ENCODE data around the gene ALPP. TPM values are rescaled to one million over a fixed set of nuclear protein-coding genes. Genes with fewer than 3 reads are reported as not detected.
"Not testable (repeated sequence)": the region's sequence is repeated elsewhere in the genome, so short reads cannot be mapped to it uniquely, and the experiment has no call there.

Gene ALPP
- total and polyA plus RNA-seq, 9 donors, result 0.09 to 0.30 TPM; not detected in 7

DNA sequence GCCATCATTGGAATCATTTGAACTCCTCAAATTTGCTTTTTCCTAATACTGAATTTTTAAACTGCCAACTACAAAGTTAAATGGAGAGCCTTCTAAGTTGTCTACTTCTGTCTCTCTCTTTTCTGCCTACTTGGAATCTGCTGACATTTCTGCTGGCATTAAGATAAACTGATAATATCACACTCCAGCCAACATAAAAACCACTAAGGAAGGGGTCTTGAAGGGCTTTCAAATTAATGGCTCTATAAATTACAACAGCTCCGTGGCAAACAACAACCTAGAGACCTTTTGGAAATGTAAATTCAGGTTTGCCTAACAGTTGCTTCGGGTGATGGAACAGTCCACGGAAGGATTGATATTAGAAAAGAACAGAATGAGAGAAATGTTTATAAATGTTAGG is 12.1 kb downstream of the ALPP start:
- H3K27me3 ChIP-seq (ENCODE audit: control insufficient read depth, insufficient read depth, low read length), result peaks cover 77% of the 10 kb centered on the region
- WGBS (ENCODE audit: insufficient coverage), result 38% methylated on average over 2 of the region's 3 CpGs

DNA sequence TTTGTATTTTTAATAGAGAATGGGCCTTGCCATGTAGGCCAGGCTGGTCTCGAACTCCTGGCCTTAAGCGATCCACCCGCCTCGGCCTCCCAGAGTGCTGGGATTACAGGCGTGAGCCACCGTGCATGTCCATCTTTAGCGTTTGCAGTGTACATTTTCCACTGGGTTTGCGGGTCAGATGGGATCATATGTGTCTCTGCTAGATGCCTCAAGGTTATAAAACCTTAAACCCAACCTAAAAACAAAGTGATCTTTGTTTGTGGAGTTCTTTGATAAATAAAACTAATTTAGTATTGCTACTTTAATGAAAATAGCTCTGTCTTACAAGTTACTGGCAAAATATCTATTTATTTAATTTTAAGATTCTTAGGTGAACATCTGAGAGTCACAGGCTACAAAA is 15.0 kb downstream of the ALPP start:
- Histone ChIP-seq H3K4me1 (ENCODE audit: control insufficient read depth, insufficient read depth, low read length) (peaks cover under 1% of the 10 kb centered on the region), H3K36me3 (ENCODE audit: control insufficient read depth, insufficient read depth, low read length) (no peaks in the 10 kb centered on the region), H3K4me3 (ENCODE audit: low read length) (no peak overlapping the region), H3K27ac (ENCODE audit: low read length) (no peak overlapping the region), H3K9me3 (replicated peaks; ENCODE audit: control insufficient read depth, low read depth, low read length) (no peaks in the 10 kb centered on the region), H3K27me3 (ENCODE audit: control insufficient read depth, insufficient read depth, low read length) (peaks cover 53% of the 10 kb centered on the region)
- DNase-seq, result no peak
- 84% methylated on average over 7 of the region's 8 CpGs for WGBS (ENCODE audit: insufficient coverage)

More for the DNA sequence above, 12.1 kb downstream of the ALPP start:
- Histone ChIP-seq H3K4me3 (ENCODE audit: low read length) (no peak overlapping the region), H3K4me1 (ENCODE audit: control insufficient read depth, insufficient read depth, low read length) (peaks cover 18% of the 10 kb centered on the region), H3K27ac (ENCODE audit: low read length) (no peak overlapping the region), H3K36me3 (ENCODE audit: control insufficient read depth, insufficient read depth, low read length) (no peaks in the 10 kb centered on the region), H3K9me3 (replicated peaks; ENCODE audit: control insufficient read depth, low read depth, low read length) (no peaks in the 10 kb centered on the region)
- DNase-seq, result no peak

DNA sequence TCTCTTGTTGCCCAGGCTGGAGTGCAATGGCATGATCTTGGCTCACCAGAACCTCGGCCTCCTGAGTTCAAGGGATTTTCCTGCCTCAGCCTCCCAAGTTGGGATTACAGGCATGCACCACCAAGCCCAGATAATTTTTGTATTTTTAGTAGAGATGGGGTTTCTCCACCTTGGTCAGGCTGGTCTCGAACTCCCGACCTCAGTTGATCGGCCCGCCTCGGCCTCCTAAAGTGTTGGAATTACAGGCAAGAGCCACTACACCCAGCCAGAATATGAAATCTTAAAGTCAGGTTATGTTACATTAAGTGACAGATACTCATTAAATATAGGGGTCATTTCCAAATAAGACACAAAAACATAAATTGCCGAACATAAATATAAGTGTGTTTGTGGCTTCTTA is 15.9 kb downstream of the ALPP start:
- not testable (repeated sequence) for H3K4me1 ChIP-seq (ENCODE audit: control insufficient read depth, insufficient read depth, low read length); H3K27ac ChIP-seq (ENCODE audit: low read length); H3K4me3 ChIP-seq (ENCODE audit: low read length); H3K36me3 ChIP-seq (ENCODE audit: control insufficient read depth, insufficient read depth, low read length); H3K9me3 ChIP-seq (replicated peaks; ENCODE audit: control insufficient read depth, low read depth, low read length); DNase-seq
- no CpG with 5 or more reads among the region's 7 CpGs for WGBS (ENCODE audit: insufficient coverage)
- peaks cover 48% of the 10 kb centered on the region for H3K27me3 ChIP-seq (ENCODE audit: control insufficient read depth, insufficient read depth, low read length)

DNA sequence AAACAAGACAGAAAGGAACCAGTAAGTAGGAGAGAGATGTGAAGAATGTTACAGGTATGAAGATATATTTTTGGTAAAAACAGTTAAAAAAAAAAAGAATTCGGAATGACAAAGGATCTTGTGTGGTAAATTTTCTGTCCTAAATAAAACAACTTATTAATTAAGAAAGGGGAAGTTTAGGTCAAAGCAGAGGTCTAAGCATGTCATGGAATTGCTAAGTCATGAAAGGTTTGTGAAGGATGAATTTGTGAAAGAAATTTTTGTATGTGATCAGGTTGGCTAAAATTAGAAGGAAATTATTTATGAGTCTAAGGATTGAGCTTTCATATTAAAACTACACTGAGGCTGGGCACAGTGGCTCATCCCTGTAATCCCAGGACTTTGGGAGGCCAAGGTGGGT is 17.0 kb downstream of the ALPP start:
- Histone ChIP-seq H3K27ac (ENCODE audit: low read length) (no peak overlapping the region), H3K9me3 (replicated peaks; ENCODE audit: control insufficient read depth, low read depth, low read length) (no peaks in the 10 kb centered on the region), H3K4me1 (ENCODE audit: control insufficient read depth, insufficient read depth, low read length) (no peaks in the 10 kb centered on the region), H3K4me3 (ENCODE audit: low read length) (no peak overlapping the region), H3K36me3 (ENCODE audit: control insufficient read depth, insufficient read depth, low read length) (no peaks in the 10 kb centered on the region), H3K27me3 (ENCODE audit: control insufficient read depth, insufficient read depth, low read length) (peaks cover 41% of the 10 kb centered on the region)
- DNase-seq, result no peak
- WGBS (ENCODE audit: insufficient coverage), result no CpG with 5 or more reads among the region's 1 CpG

DNA sequence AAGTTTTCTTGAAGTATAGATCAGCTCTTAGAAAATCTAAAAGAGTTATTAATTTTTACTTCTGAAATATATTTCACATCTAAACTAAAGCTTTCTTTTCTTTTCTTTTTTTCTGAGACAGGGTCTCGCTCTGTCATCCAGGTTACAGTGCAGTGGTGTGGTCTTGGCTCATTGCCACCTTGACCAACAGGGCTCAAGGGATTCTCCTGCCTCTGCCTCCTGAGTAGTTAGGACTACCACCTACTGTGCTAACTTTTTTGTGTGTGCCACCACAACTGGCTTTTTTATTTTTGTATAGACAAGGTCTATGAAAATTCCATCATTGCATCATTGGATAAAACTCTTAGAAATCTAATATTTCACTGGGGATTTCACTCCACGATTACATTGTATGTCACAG is 18.1 kb downstream of the ALPP start:
- WGBS (ENCODE audit: insufficient coverage), result no CpG with 5 or more reads among the region's 2 CpGs
- no peaks in the 10 kb centered on the region for H3K4me1 ChIP-seq (ENCODE audit: control insufficient read depth, insufficient read depth, low read length)
- H3K27me3 ChIP-seq (ENCODE audit: control insufficient read depth, insufficient read depth, low read length), result peaks cover 34% of the 10 kb centered on the region
- no peaks in the 10 kb centered on the region for H3K36me3 ChIP-seq (ENCODE audit: control insufficient read depth, insufficient read depth, low read length)
- no peak for DNase-seq
- no peaks in the 10 kb centered on the region for H3K9me3 ChIP-seq (replicated peaks; ENCODE audit: control insufficient read depth, low read depth, low read length)
- no peak overlapping the region for H3K4me3 ChIP-seq (ENCODE audit: low read length)
- H3K27ac ChIP-seq (ENCODE audit: low read length), result no peak overlapping the region

DNA sequence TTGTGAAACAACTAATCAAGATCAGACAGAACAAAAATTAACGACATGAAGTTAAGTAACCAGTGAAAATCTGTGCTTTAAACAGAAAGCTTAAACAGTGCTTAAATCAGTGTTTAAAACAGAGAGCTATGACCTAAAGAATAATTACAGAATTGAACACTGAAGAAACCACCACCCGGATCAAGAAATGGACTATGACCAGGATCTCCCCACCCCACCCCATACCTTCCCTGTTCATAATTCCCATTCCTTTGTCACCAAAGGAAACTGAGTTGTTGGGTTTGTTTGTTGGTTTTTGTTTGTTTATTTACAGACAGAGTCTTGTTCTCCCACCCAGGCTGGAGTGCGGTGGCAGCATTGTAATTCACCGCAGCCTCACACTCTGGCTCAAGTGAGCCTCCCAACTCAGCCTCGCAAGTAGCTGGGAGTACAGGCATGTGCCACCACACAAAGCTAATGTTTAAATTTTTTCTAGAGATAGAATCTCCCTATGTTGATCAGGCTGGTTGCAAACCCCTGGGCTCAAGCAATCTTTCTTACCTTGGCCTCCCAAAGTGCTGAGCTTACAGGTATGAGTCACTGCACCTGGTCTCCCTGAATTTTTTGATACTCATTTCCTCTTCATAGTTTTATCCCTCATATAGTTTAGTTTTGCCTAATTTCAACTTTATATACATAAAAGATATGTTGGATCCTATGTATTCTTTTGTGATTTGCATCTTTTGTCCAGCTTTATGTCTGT is 19.9 kb downstream of the ALPP start:
- H3K27ac ChIP-seq (ENCODE audit: low read length), result no peak overlapping the region
- H3K4me1 ChIP-seq (ENCODE audit: control insufficient read depth, insufficient read depth, low read length), result no peaks in the 10 kb centered on the region
- peaks cover 23% of the 10 kb centered on the region for H3K27me3 ChIP-seq (ENCODE audit: control insufficient read depth, insufficient read depth, low read length)
- no peak for DNase-seq
- H3K4me3 ChIP-seq (ENCODE audit: low read length), result no peak overlapping the region
- H3K36me3 ChIP-seq (ENCODE audit: control insufficient read depth, insufficient read depth, low read length), result no peaks in the 10 kb centered on the region
- no peaks in the 10 kb centered on the region for H3K9me3 ChIP-seq (replicated peaks; ENCODE audit: control insufficient read depth, low read depth, low read length)
- WGBS (ENCODE audit: insufficient coverage), result no CpG with 5 or more reads among the region's 5 CpGs

DNA sequence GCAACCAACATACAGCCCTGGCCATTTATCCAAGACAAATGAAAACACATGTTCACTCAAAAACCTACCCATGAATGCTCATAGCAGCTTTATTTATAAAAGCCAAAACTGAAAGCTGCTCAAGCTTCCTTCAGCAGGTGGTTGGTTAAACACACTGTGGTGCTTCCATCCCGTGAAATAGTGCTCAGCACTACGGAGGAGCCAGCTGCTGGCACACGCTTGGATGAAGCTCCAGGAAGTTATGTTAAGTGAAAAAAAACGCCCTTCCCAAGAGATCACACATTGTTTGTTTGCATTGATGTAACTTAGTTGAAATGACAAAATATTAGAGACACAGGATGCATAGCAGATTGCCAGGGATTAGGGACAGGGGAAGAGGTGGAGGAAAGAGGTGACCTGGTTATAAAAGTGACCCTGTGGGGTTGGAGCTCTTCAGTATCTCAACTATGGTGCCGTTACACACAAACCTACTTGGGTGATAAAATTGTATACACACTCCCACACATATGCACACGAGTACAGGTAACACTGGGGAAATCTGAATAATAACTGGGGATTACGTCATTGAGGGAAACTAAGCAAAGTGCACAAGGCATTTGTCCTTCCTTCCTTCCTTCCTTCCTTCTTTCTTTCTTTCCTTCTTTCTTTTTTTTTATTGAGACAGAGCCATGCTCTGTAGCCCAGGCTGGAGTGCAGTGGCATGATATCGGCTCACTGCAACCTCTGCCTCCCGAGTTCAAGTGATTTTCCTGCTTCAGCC is 21.9 kb downstream of the ALPP start:
- WGBS (ENCODE audit: insufficient coverage), result 40% methylated on average over 1 of the region's 9 CpGs
- no peak overlapping the region for H3K4me3 ChIP-seq (ENCODE audit: low read length)
- no peaks in the 10 kb centered on the region for H3K9me3 ChIP-seq (replicated peaks; ENCODE audit: control insufficient read depth, low read depth, low read length)
- no peak for DNase-seq
- no peaks in the 10 kb centered on the region for H3K4me1 ChIP-seq (ENCODE audit: control insufficient read depth, insufficient read depth, low read length)
- no peak overlapping the region for H3K27ac ChIP-seq (ENCODE audit: low read length)
- H3K36me3 ChIP-seq (ENCODE audit: control insufficient read depth, insufficient read depth, low read length), result no peaks in the 10 kb centered on the region
- H3K27me3 ChIP-seq (ENCODE audit: control insufficient read depth, insufficient read depth, low read length), result peaks cover 13% of the 10 kb centered on the region

DNA sequence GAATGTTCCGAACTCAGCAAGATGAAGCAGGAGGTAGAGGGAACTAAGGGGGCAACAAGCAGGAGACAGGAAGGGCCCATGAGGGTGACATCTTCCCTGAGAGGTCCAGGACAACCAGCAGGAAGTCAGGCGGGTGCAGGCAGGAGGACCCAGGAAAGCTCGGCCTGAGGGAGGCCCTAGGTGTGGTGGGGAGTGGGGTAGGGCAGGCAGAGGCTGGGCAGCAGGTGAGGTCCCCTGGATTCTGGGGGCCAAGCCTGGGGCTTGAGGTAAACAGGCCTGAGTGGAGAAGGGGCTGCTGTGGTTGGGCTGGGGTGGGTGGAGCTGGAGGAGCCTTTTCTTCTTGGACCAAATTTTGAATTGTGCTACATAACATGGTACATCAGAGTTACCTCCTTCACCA is 24.0 kb downstream of the ALPP start:
- Histone ChIP-seq H3K27ac (ENCODE audit: low read length) (no peak overlapping the region), H3K36me3 (ENCODE audit: control insufficient read depth, insufficient read depth, low read length) (no peaks in the 10 kb centered on the region)

DNA sequence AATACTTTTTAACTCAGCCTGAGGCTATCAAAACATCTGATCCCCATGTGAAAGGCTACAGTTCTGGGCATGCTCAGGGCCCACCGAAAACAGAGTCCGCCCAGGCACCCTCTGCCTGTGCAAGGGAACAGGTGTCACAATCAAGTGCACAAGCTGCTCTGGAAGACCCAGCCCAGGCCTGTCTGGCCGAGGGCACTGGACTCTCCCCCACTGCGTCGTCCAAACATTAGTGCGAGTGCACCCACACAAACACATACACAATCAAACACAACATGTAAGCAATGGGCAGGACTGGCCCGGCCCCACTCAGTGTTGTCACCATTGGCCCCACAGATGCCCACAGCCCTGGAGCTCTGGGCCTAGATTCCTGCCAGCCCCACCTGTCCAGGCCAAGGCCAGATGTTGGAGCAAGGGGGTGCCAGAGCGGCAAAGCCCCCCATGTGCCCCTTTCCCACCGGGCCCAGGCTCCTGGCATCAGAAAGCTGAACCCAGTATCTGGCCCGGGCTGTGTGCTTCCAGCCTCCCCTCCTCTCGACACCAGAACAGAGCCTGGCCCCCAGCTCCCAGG is 27.5 kb downstream of the ALPP start:
- H3K27me3 ChIP-seq (ENCODE audit: control insufficient read depth, insufficient read depth, low read length), result peaks cover 15% of the 10 kb centered on the region
- H3K36me3 ChIP-seq (ENCODE audit: control insufficient read depth, insufficient read depth, low read length), result no peaks in the 10 kb centered on the region
- no peaks in the 10 kb centered on the region for H3K9me3 ChIP-seq (replicated peaks; ENCODE audit: control insufficient read depth, low read depth, low read length)
- no peak for DNase-seq
- no peaks in the 10 kb centered on the region for H3K4me1 ChIP-seq (ENCODE audit: control insufficient read depth, insufficient read depth, low read length)
- H3K27ac ChIP-seq (ENCODE audit: low read length), result no peak overlapping the region
- WGBS (ENCODE audit: insufficient coverage), result 88% methylated on average over 9 of the region's 11 CpGs
- no peak overlapping the region for H3K4me3 ChIP-seq (ENCODE audit: low read length)

More for the DNA sequence above, 24.0 kb downstream of the ALPP start:
- Histone ChIP-seq H3K4me1 (ENCODE audit: control insufficient read depth, insufficient read depth, low read length) (no peaks in the 10 kb centered on the region), H3K27me3 (ENCODE audit: control insufficient read depth, insufficient read depth, low read length) (peaks cover 10% of the 10 kb centered on the region), H3K4me3 (ENCODE audit: low read length) (no peak overlapping the region), H3K9me3 (replicated peaks; ENCODE audit: control insufficient read depth, low read depth, low read length) (no peaks in the 10 kb centered on the region)
- no peak for DNase-seq
- WGBS (ENCODE audit: insufficient coverage), result 93% methylated on average over 3 of the region's 3 CpGs

DNA sequence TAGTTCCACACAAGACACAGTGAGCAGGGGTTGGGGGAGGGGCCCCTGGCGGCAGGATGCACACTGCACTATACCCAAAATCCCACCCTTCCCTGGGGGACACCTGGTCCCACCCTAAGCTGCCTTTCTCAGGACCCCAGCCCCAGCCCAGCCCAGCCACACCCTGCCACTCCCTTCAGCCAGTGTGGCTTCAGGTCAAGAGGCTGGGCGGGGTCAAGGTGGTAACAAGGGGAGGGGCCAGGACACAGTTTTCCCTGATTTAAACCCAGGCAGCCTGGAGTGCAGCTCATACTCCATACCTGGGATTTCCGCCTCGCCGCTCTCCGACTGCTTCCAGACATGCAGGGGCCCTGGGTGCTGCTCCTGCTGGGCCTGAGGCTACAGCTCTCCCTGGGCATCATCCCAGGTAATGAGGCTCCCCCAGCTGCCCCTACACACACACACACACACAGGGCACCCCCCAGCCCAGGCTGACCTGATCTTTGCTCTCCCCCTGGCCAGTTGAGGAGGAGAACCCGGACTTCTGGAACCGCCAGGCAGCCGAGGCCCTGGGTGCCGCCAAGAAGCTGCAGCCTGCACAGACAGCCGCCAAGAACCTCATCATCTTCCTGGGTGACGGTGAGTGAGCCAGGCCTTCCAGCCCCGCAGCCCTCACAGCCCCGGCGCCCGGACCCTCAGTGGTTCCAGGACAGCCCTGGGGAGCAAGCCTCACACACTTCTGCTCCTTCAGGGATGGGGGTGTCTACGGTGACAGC is 28.2 kb downstream of the ALPP start, which contains the start of gene ALPG:
Gene ALPG (plus strand): TSS at position 289 of the 755 bp plus-strand sequence. CDS start 51 bp downstream, at position 340.
- Histone ChIP-seq H3K9me3 (replicated peaks; ENCODE audit: control insufficient read depth, low read depth, low read length) (no peaks in the 10 kb centered on the region), H3K36me3 (ENCODE audit: control insufficient read depth, insufficient read depth, low read length) (no peaks in the 10 kb centered on the region), H3K27me3 (ENCODE audit: control insufficient read depth, insufficient read depth, low read length) (peaks cover 17% of the 10 kb centered on the region), H3K4me3 (ENCODE audit: low read length) (no peak within 1 kb of the TSS), H3K4me1 (ENCODE audit: control insufficient read depth, insufficient read depth, low read length) (no peaks in the 10 kb centered on the region), H3K27ac (ENCODE audit: low read length) (no peak within 1 kb of the TSS)
- 77% methylated on average over 5 of the region's 17 CpGs for WGBS (ENCODE audit: insufficient coverage)
- no peak for DNase-seq
